HL-60 (cell line): ENCODE measurements around the gene NFATC1.

Source experiments
- DNase-seq, 2 experiments: peaks; one replicate each; pipeline ENCODE4 v3.0.0-alpha.2; 2010 to 2020; ENCODE audit warnings: low read depth in 1 of 2, low spot score in 1 of 2
- H3K27ac ChIP-seq: fragments of 250-450 bp; sonication (Bioruptor Pico); replicated peaks from 2 replicates; pipeline ENCODE4 v1.5.1; 2020; ENCODE audit warnings: mild to moderate bottlenecking, moderate library complexity
- H3K27me3 ChIP-seq: fragments of 250-450 bp; sonication (Bioruptor Pico); 2 replicates; pipeline ENCODE4 v1.5.1; 2021; ENCODE audit warnings: mild to moderate bottlenecking, moderate library complexity; ENCODE audit not compliant: insufficient read depth, poor library complexity, severe bottlenecking
- H3K4me3 ChIP-seq: replicated peaks from 2 replicates; pipeline ENCODE4 v1.5.1; 2011; ENCODE audit warnings: mild to moderate bottlenecking, control low read depth, low read length; ENCODE audit not compliant: insufficient read depth
- GABPA ChIP-seq: IDR thresholded peaks from 2 replicates; pipeline ENCODE4 v1.6.1; 2012; ENCODE audit warnings: low read depth
- POLR2AphosphoS5 ChIP-seq: IDR thresholded peaks from 2 replicates; pipeline ENCODE4 v1.6.1; 2012; ENCODE audit warnings: low read depth
- SPI1 ChIP-seq: IDR thresholded peaks from 2 replicates; pipeline ENCODE4 v1.6.1; 2012; ENCODE audit warnings: low read depth, mild to moderate bottlenecking, borderline replicate concordance
- TF ChIP-seq, protein P1 (sequence below): IDR thresholded peaks from one replicate; pipeline ENCODE4 v1.5.1; 2011; ENCODE audit warnings: low read length, control low read depth, inconsistent platforms; ENCODE audit not compliant: insufficient read depth
- TF ChIP-seq, protein P2 (sequence below): IDR thresholded peaks from 2 replicates; pipeline ENCODE4 v1.6.1; 2012; ENCODE audit warnings: low read depth; ENCODE audit not compliant: insufficient replicate concordance

NFATC1 gene

DNA sequence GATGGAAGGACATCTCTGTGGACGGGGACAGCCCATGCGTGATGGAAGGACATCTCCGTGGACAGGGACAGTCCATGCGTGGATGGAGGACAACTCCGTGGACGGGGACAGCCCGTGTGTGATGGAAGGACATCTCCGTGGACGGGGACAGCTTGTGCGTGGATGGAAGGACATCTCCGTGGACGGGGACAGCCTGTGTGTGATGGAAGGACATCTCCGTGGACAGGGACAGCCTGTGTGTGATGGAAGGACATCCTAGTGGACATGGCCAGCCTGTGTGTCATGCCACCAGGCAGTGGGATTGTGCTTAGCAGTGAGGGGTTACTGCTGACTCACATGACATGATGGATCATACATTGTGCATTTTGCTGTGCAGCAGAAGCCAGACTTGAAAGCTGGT, 30.0 kb upstream of the NFATC1 start:
- DNase-seq = no peak
- H3K4me3 ChIP-seq = no peak overlapping the region
- H3K27ac ChIP-seq = no peak overlapping the region
- H3K27me3 ChIP-seq = no peaks in the 10 kb centered on the region
- TF ChIP-seq POLR2AphosphoS5 (no peak), SPI1 (no peak), GABPA (no peak)
- TF ChIP-seq, protein P1, sequence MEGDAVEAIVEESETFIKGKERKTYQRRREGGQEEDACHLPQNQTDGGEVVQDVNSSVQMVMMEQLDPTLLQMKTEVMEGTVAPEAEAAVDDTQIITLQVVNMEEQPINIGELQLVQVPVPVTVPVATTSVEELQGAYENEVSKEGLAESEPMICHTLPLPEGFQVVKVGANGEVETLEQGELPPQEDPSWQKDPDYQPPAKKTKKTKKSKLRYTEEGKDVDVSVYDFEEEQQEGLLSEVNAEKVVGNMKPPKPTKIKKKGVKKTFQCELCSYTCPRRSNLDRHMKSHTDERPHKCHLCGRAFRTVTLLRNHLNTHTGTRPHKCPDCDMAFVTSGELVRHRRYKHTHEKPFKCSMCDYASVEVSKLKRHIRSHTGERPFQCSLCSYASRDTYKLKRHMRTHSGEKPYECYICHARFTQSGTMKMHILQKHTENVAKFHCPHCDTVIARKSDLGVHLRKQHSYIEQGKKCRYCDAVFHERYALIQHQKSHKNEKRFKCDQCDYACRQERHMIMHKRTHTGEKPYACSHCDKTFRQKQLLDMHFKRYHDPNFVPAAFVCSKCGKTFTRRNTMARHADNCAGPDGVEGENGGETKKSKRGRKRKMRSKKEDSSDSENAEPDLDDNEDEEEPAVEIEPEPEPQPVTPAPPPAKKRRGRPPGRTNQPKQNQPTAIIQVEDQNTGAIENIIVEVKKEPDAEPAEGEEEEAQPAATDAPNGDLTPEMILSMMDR = no peak
- TF ChIP-seq, protein P2, sequence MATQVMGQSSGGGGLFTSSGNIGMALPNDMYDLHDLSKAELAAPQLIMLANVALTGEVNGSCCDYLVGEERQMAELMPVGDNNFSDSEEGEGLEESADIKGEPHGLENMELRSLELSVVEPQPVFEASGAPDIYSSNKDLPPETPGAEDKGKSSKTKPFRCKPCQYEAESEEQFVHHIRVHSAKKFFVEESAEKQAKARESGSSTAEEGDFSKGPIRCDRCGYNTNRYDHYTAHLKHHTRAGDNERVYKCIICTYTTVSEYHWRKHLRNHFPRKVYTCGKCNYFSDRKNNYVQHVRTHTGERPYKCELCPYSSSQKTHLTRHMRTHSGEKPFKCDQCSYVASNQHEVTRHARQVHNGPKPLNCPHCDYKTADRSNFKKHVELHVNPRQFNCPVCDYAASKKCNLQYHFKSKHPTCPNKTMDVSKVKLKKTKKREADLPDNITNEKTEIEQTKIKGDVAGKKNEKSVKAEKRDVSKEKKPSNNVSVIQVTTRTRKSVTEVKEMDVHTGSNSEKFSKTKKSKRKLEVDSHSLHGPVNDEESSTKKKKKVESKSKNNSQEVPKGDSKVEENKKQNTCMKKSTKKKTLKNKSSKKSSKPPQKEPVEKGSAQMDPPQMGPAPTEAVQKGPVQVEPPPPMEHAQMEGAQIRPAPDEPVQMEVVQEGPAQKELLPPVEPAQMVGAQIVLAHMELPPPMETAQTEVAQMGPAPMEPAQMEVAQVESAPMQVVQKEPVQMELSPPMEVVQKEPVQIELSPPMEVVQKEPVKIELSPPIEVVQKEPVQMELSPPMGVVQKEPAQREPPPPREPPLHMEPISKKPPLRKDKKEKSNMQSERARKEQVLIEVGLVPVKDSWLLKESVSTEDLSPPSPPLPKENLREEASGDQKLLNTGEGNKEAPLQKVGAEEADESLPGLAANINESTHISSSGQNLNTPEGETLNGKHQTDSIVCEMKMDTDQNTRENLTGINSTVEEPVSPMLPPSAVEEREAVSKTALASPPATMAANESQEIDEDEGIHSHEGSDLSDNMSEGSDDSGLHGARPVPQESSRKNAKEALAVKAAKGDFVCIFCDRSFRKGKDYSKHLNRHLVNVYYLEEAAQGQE = no peak

DNA sequence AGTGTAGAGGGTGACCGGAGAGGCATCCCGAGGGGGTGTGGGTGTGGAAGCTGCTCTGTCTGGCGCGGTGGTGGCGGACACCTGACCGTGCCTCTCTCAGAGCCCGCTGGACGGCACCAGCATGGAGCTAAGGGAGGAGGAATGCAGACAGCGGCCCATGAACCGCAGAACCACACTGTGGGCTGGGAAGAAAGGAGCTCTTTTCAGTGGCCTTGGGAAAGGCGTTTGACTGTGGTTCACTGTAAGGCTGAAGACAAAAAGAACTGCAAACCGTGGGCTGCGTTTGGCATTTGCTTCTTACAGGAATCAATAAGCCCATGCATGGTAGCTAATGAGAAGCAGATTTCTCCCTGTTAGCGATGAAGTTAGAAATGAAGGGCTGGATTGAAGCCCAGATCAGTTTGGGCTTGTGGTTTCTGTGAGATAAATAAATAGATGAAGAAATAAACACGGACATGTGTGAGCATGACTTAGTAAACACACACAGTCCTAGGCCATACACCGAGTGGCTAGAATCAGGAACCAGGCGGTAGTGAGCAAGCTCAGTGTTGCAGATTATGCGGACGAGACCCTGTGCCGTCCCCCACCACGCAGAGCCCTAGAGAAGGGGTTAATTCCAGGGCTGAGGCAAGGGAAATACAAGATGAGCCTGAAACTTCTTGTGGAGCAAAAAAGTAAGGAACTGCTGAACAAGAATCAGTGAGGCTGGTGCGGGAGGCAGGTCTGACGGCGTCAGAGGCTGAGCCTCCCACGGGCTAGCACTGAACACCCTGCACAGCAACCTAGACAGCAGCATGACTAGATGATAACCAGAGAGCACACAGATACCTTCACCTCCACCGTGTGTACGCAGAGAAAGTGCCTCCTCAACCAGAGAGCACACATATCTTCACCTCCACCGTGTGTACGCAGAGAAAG, 29.3 kb upstream of the NFATC1 start:
- no peaks in the 10 kb centered on the region for H3K27me3 ChIP-seq
- no peak overlapping the region for H3K27ac ChIP-seq
- no peak overlapping the region for H3K4me3 ChIP-seq
- DNase-seq = no peak
- TF ChIP-seq POLR2AphosphoS5 (no peak), SPI1 (no peak), GABPA (no peak)
- TF ChIP-seq, protein P2 = no peak
- TF ChIP-seq, protein P1 = no peak

DNA sequence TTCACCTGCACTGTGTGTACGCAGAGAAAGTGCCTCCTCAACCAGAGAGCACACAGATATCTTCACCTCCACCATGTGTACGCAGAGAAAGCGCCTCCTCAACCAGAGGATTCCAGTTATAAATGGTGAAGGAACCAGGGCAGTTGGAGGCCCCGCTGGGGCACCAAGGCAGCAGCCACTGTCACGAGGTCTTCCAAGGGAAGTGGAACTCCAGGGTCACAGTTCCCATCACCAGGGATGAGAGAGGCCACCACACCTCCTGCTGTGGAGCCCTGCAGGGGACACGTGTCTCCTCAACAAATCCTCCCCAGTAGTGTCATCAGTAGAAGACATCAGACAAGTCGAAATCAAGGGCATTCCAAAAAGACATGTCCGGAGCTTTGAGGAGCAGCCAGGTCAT, 28.2 kb upstream of the NFATC1 start:
- TF ChIP-seq SPI1 (no peak), POLR2AphosphoS5 (no peak), GABPA (no peak)
- TF ChIP-seq, protein P2 = no peak
- TF ChIP-seq, protein P1 = no peak
- no peaks in the 10 kb centered on the region for H3K27me3 ChIP-seq
- DNase-seq = no peak
- no peak overlapping the region for H3K4me3 ChIP-seq
- no peak overlapping the region for H3K27ac ChIP-seq
